NT2/D1 (cell line): ENCODE results near the gene MALSU1.

Experiments used
- SUZ12 ChIP-seq: IDR thresholded peaks from 2 replicates; pipeline ENCODE4 v1.6.1; 2011; ENCODE audit not compliant: insufficient read length, insufficient read depth; ENCODE audit errors: extremely low read depth
- YY1 ChIP-seq: IDR thresholded peaks from 2 replicates; pipeline ENCODE4 v1.6.1; 2011; ENCODE audit not compliant: insufficient read length, insufficient read depth

DNA sequence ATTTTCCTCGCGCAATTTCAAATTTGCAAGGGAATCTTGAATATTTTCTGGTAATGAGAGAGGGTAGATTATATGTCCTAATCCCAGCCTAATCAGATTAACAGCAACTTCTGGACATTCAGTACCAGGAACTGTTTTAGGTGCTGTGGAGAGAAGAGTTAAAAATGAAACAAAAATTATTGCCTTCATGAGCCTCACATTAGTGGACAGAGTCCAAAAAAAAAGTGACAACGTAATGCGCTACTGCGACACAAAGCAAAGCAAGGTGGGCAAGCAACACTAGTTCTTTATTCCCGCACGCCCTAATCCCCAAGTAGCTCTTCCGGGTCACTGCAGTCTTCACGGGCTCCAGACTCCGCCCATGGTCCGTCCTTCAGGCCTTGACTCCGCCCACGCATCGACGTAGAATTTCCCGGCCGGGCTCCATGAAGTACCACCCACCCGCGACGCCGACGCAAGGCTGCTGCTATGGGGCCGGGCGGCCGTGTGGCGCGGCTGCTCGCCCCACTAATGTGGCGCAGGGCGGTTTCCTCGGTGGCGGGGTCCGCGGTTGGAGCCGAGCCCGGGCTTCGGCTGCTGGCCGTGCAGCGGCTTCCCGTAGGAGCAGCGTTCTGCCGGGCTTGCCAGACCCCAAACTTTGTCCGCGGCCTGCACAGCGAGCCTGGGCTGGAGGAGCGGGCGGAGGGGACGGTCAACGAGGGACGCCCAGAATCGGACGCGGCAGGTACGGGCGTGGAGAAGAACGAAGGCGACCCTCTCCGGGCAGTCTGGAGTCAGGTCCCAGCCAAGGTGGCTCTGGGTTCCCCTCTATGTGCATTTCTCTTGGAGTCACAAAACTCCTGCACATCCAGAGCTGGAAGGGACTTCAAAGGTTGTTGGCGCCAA, at the start of gene MALSU1:
- no peak for TF ChIP-seq YY1
- no peak for TF ChIP-seq SUZ12
